Spleen (tissue), 11 donors: ENCODE measurements around the gene ERN2. TPM values are rescaled to one million over a fixed set of nuclear protein-coding genes. Genes with fewer than 3 reads are reported as not detected.

ENCODE experiments used
- DNase-seq: peaks from one replicate; pipeline ENCODE4 v3.0.0-alpha.2; 2020
- H3K27ac ChIP-seq, 8 donors: fragments of 200-600 bp; sonication (generic) in 7 of 8; 1 replicate in 4 of 8; 2 replicates in 4 of 8; pipeline versions ENCODE4 v1.5.0 to v1.8.0; 2016 to 2021; ENCODE audit warnings: inconsistent platforms in 4 of 8, mild to moderate bottlenecking in 4 of 8, moderate library complexity in 1 of 8
- H3K27me3 ChIP-seq, 7 donors: fragments of 200-600 bp; sonication (generic) in 6 of 7; replicated peaks in 1 of 7; 1 replicate in 4 of 7; 2 replicates in 3 of 7; pipeline versions ENCODE4 v1.5.0 to v1.8.0; 2016 to 2021; ENCODE audit warnings: inconsistent platforms in 3 of 7, mild to moderate bottlenecking in 1 of 7
- H3K36me3 ChIP-seq, 6 donors: fragments of 200-600 bp; sonication (generic) in 5 of 6; 1 replicate in 4 of 6; 2 replicates in 2 of 6; pipeline versions ENCODE4 v1.5.0 to v1.8.0; 2016 to 2021; ENCODE audit warnings: inconsistent platforms in 2 of 6
- H3K4me1 ChIP-seq, 6 donors: fragments of 200-600 bp; sonication (generic) in 5 of 6; 1 replicate in 3 of 6; 2 replicates in 3 of 6; pipeline versions ENCODE4 v1.5.0 to v1.8.0; 2016 to 2021; ENCODE audit warnings: inconsistent platforms in 3 of 6
- H3K4me3 ChIP-seq, 8 donors: fragments of 200-600 bp; sonication (generic) in 7 of 8; 1 replicate in 4 of 8; 2 replicates in 4 of 8; pipeline versions ENCODE4 v1.5.0 to v1.8.0; 2016 to 2021; ENCODE audit warnings: inconsistent platforms in 4 of 8, mild to moderate bottlenecking in 4 of 8, moderate library complexity in 2 of 8
- H3K9me3 ChIP-seq, 8 donors: fragments of 200-600 bp; sonication (generic) in 7 of 8; 1 replicate in 4 of 8; 2 replicates in 4 of 8; pipeline versions ENCODE4 v1.5.0 to v1.8.0; 2016 to 2021; ENCODE audit warnings: inconsistent platforms in 4 of 8
- CTCF ChIP-seq, 11 experiments: fragments of 200-600 bp in 7 of 11; fragments of 450-650 bp in 4 of 11; sonication (generic) in 4 of 11; IDR thresholded peaks in 8 of 11; conservative IDR thresholded peaks in 3 of 11; 1 replicate in 7 of 11; 2 replicates in 4 of 11; pipeline versions ENCODE4 v1.4.0 to v1.8.0; 2016 to 2021; ENCODE audit warnings: antibody characterized with exemption in 11 of 11, inconsistent platforms in 4 of 11, mild to moderate bottlenecking in 1 of 11
- POLR2A ChIP-seq, 3 donors: fragments of 450-650 bp; IDR thresholded peaks; one replicate each; pipeline ENCODE4 v1.5.1; 2017; ENCODE audit warnings: antibody characterized with exemption in 3 of 3, mild to moderate bottlenecking in 1 of 3
- POLR2AphosphoS5 ChIP-seq, 3 donors: sonication (generic); formaldehyde crosslinking; IDR thresholded peaks; one replicate each; pipeline ENCODE4 v1.5.1; 2017; ENCODE audit warnings: antibody characterized with exemption in 3 of 3
- WGBS, 5 donors: extraction: QIAGEN DNeasy Blood & Tissue Kit in 3 of 5; methylation state at CpG; one replicate each; pipeline versions ENCODE4 v1.1.5 to v1.1.7; 2013 to 2018; 5-methylcytosine and 5-hydroxymethylcytosine counted together
- intact Hi-C: fragments of 100-400 bp; cut with DNase I; formaldehyde crosslinking; loops from one replicate; pipeline ENCODE4 v1.15.0; 2023; ENCODE audit warnings: low total_unique reads
- polyA plus RNA-seq, 3 donors: library from polyadenylated mRNA; stranded (reverse); fragments of 200-250 nt; gene quantifications; one replicate each; pipeline ENCODE4 v1.2.1, GENCODE V29; 2013
- total RNA-seq, 7 donors: library from RNA; depleted of rRNA in 3 of 7; stranded (reverse); fragments of >200 nt in 3 of 7; fragmentation: NEBNext Ultra II Directional in 4 of 7; extraction: Animal tissue kit (Norgen Biotek cat#: 25700) in 4 of 7; gene quantifications; one replicate each; pipeline versions ENCODE4 v1.1.0 to v1.2.1, GENCODE V29; 2016 to 2021
- donor health status: healthy with polysubstance abuse.
- donor health status: DM: no; HTN: no; CAD: no; lungs with moderate emphysema.
- donor health status: DM: no; HTN: no; CAD: no.
- donor health status: Bipolar disorder and iron deficiency.
- donor health status: healthy.
- donor health status: DM: no; HTN: no; CAD: no.
- donor health status: DM: yes; HTN: yes; CAD: no.

Gene ERN2
- total and polyA plus RNA-seq, 10 donors, result 0.05 TPM; not detected in 9

- peaks cover 5 to 100% (median 79%) of the 10 kb centered on the region in 6 donors for H3K36me3 ChIP-seq
- WGBS, 5 donors, result 92 to 99% (median 96%) methylated on average over 6 of the region's 6 CpGs
- H3K27me3 ChIP-seq, result no peaks in the 10 kb centered on the region
- no peaks in the 10 kb centered on the region for H3K9me3 ChIP-seq
- H3K4me1 ChIP-seq, result peaks cover 0 to 7% (median 2%) of the 10 kb centered on the region in 6 donors
- no peak for DNase-seq
- H3K27ac ChIP-seq, result no peak overlapping the region
- no peak overlapping the region for H3K4me3 ChIP-seq
- intact Hi-C loops, result no loop called here
- no peak for TF ChIP-seq POLR2A (IDR thresholded peaks at IDR 0.05)
- TF ChIP-seq POLR2AphosphoS5 (IDR thresholded peaks at IDR 0.05), result peak in 1 of 3 donors; percentile 35
- TF ChIP-seq CTCF (IDR thresholded peaks at IDR 0.05 in 8 of 11, conservative IDR thresholded peaks at IDR 0.05 in 3 of 11), result no peak
Measured at GRCh38 chr16:23667355-23667659, 45.7 kb downstream of the ERN2 start.

GRCh38 chr16:23666571-23667354 is 46.3 kb downstream of the ERN2 start:
- intact Hi-C loops, result no loop called here
- no peak overlapping the region for H3K27ac ChIP-seq
- no peaks in the 10 kb centered on the region for H3K27me3 ChIP-seq
- WGBS, 5 donors, result 91 to 95% (median 93%) methylated on average over 7 of the region's 7 CpGs
- no peak for TF ChIP-seq POLR2AphosphoS5 (IDR thresholded peaks at IDR 0.05)
- peaks cover 0 to 7% (median 2%) of the 10 kb centered on the region in 6 donors for H3K4me1 ChIP-seq
- no peaks in the 10 kb centered on the region for H3K9me3 ChIP-seq
- H3K4me3 ChIP-seq, result no peak overlapping the region
- peaks cover 8 to 100% (median 82%) of the 10 kb centered on the region in 6 donors for H3K36me3 ChIP-seq
- DNase-seq, result no peak

GRCh38 chr16:23663918-23664317 is 49.1 kb downstream of the ERN2 start:
- Histone ChIP-seq H3K4me3 (no peak overlapping the region), H3K27ac (no peak overlapping the region), H3K9me3 (no peaks in the 10 kb centered on the region), H3K4me1 (no peaks in the 10 kb centered on the region), H3K27me3 (no peaks in the 10 kb centered on the region), H3K36me3 (peaks cover 15 to 100% (median 99%) of the 10 kb centered on the region in 6 donors)
- 81 to 92% (median 88%) methylated on average over 2 of the region's 2 CpGs for WGBS, 5 donors
- no peak for DNase-seq
- intact Hi-C loops, result no loop called here
- TF ChIP-seq CTCF (IDR thresholded peaks at IDR 0.05 in 8 of 11, conservative IDR thresholded peaks at IDR 0.05 in 3 of 11) (no peak), POLR2A (IDR thresholded peaks at IDR 0.05) (no peak), POLR2AphosphoS5 (IDR thresholded peaks at IDR 0.05) (no peak)

- no peak overlapping the region for H3K4me3 ChIP-seq
- H3K27ac ChIP-seq, result peak overlapping the region in 4 of 8 donors; percentile 9 to 44 (median 32)
- WGBS, 5 donors, result 76 to 88% (median 78%) methylated on average over 4 of the region's 4 CpGs
- TF ChIP-seq CTCF (IDR thresholded peaks at IDR 0.05 in 8 of 11, conservative IDR thresholded peaks at IDR 0.05 in 3 of 11) (no peak), POLR2AphosphoS5 (IDR thresholded peaks at IDR 0.05) (no peak), POLR2A (IDR thresholded peaks at IDR 0.05) (no peak)
- no peak for DNase-seq
- H3K36me3 ChIP-seq, result peaks cover 0 to 99% (median 25%) of the 10 kb centered on the region in 6 donors
- H3K9me3 ChIP-seq, result no peaks in the 10 kb centered on the region
- peaks cover 0 to 51% (median 20%) of the 10 kb centered on the region in 6 donors for H3K4me1 ChIP-seq
- H3K27me3 ChIP-seq, result no peaks in the 10 kb centered on the region
- intact Hi-C loops, result no loop called here
Measured at GRCh38 chr16:23651943-23652468, 61.0 kb downstream of the ERN2 start.
